Measurements from ENCODE around the gene MTX1.

DNA sequence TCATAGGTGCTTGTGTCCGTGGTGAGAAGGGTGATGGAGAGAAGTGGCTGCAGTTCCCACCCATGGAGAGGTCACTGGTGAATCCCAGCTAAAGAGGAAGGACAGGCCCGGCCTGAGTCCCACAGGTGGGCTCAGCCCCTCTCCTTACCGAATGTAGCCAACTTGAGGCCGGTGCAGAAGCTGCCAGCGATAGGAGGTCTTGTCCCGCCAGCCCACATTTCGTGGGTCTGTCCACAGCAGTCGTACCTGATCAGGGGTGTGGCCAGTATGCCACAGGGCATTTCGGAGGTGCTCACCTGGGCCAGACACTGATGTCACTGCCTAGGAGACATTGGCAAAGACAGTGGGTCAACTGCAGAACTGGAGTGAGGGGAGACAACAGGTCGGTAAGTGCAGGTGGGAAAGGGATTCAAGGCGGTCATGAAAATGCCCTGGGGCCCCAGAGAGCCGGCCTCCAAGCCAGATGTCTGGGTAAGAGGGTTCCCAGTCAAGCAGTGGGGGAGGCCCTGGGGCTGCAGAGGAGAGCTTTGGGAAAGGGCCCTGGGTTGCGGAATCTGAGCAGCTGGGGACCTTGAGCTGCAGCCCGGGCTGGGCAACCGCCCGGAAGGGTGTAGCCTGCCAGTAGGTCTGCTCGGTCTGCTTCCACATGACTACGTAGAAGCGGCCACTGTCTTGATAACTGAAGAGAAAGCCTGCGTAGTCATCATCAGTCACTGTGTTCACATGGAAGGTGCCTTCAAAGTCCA is 11.4 kb upstream of the MTX1 start:
- TF ChIP-seq, protein P1, sequence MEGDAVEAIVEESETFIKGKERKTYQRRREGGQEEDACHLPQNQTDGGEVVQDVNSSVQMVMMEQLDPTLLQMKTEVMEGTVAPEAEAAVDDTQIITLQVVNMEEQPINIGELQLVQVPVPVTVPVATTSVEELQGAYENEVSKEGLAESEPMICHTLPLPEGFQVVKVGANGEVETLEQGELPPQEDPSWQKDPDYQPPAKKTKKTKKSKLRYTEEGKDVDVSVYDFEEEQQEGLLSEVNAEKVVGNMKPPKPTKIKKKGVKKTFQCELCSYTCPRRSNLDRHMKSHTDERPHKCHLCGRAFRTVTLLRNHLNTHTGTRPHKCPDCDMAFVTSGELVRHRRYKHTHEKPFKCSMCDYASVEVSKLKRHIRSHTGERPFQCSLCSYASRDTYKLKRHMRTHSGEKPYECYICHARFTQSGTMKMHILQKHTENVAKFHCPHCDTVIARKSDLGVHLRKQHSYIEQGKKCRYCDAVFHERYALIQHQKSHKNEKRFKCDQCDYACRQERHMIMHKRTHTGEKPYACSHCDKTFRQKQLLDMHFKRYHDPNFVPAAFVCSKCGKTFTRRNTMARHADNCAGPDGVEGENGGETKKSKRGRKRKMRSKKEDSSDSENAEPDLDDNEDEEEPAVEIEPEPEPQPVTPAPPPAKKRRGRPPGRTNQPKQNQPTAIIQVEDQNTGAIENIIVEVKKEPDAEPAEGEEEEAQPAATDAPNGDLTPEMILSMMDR (optimal IDR thresholded peaks at IDR 0.05 in 1 of 3, IDR thresholded peaks at IDR 0.05 in 1 of 3, conservative IDR thresholded peaks at IDR 0.05 in 1 of 3; ENCODE audit: extremely low read depth in 1 of 3, insufficient read depth in 2 of 3, low read length in 3 of 3) = no peak
- no peak for TF ChIP-seq EZH2 (IDR thresholded peaks at IDR 0.05; ENCODE audit: low read length)

Measured in keratinocyte (primary cell).